Gastrocnemius medialis (tissue), 4 donors: ENCODE results near the gene ZNF641. TPM values are rescaled to one million over a fixed set of nuclear protein-coding genes. Genes with fewer than 3 reads are reported as not detected.

Experiments used
- ATAC-seq, 2 donors: fragments of 150-250 bp; one replicate each; pipeline ENCODE4 v1.9.1; 2016
- DNase-seq, 2 donors: peaks; one replicate each; pipeline ENCODE4 v3.0.0-alpha.2; 2019
- H3K27ac ChIP-seq, 4 donors: fragments of 200-600 bp; sonication (generic); 1 replicate in 1 of 4; 2 replicates in 3 of 4; pipeline ENCODE4 v1.5.1; 2016 to 2018; ENCODE audit warnings: mild to moderate bottlenecking in 2 of 4, moderate library complexity in 1 of 4
- H3K27me3 ChIP-seq, 3 donors: fragments of 200-600 bp; sonication (generic) in 2 of 3; 1 replicate in 1 of 3; 2 replicates in 2 of 3; pipeline versions ENCODE4 v1.5.1 to v1.6.0; 2016 to 2019; ENCODE audit warnings: mild to moderate bottlenecking in 1 of 3, moderate library complexity in 1 of 3
- H3K36me3 ChIP-seq, 2 donors: fragments of 200-600 bp; sonication (generic) in 1 of 2; one replicate each; pipeline ENCODE4 v1.5.1; 2017 to 2018
- H3K4me1 ChIP-seq, 2 donors: fragments of 200-600 bp; sonication (generic) in 1 of 2; one replicate each; pipeline ENCODE4 v1.5.1; 2016 to 2017; ENCODE audit warnings: mild to moderate bottlenecking in 2 of 2
- H3K4me3 ChIP-seq, 4 donors: fragments of 200-600 bp; sonication (generic) in 3 of 4; 1 replicate in 1 of 4; 2 replicates in 3 of 4; pipeline ENCODE4 v1.5.1; 2016 to 2019; ENCODE audit warnings: mild to moderate bottlenecking in 2 of 4
- H3K9me3 ChIP-seq, 3 donors: fragments of 200-600 bp; sonication (generic) in 2 of 3; 1 replicate in 1 of 3; 2 replicates in 2 of 3; pipeline ENCODE4 v1.5.1; 2016 to 2019
- CTCF ChIP-seq, 5 experiments: fragments of 450-650 bp in 3 of 5; fragments of 200-600 bp in 2 of 5; sonication (generic) in 2 of 5; IDR thresholded peaks in 4 of 5; conservative IDR thresholded peaks in 1 of 5; 1 replicate in 4 of 5; 2 replicates in 1 of 5; pipeline ENCODE4 v1.5.1; 2016 to 2019; ENCODE audit warnings: antibody characterized with exemption in 5 of 5, mild to moderate bottlenecking in 3 of 5, moderate library complexity in 3 of 5
- POLR2A ChIP-seq, 2 donors: fragments of 450-650 bp; IDR thresholded peaks; one replicate each; pipeline ENCODE4 v1.6.1; 2017; ENCODE audit warnings: antibody characterized with exemption in 2 of 2, mild to moderate bottlenecking in 2 of 2, moderate library complexity in 2 of 2
- in situ Hi-C, 4 donors: fragments of 200-750 bp; cut with MboI; loops; one replicate each; pipeline versions ENCODE4 v1.15.0 to v1.8.0; 2017; ENCODE audit warnings: low sequenced_read_pairs in 4 of 4
- intact Hi-C: fragments of 100-400 bp; cut with DNase I; formaldehyde crosslinking; loops from one replicate; pipeline ENCODE4 v1.15.1; 2023; ENCODE audit warnings: low total_unique reads
- total RNA-seq, 4 donors: library from RNA; depleted of rRNA; stranded (reverse); fragments of >200 nt; gene quantifications; one replicate each; pipeline versions ENCODE4 v1.1.0 to v1.2.3, GENCODE V29; 2016

The ZNF641 gene
- total RNA-seq, 4 donors from 2014 or later, result 31.8 to 43.1 (median 34.2) TPM

- no peak overlapping the region for H3K4me3 ChIP-seq
- no peak for ATAC-seq
- in situ Hi-C loops, result no loop called here
- H3K36me3 ChIP-seq, result no peaks in the 10 kb centered on the region
- intact Hi-C loops, result no loop called here
- no peaks in the 10 kb centered on the region for H3K27me3 ChIP-seq
- no peak for DNase-seq
- no peaks in the 10 kb centered on the region for H3K4me1 ChIP-seq
- H3K9me3 ChIP-seq, result no peaks in the 10 kb centered on the region
- no peak for TF ChIP-seq CTCF (IDR thresholded peaks at IDR 0.05 in 4 of 5, conservative IDR thresholded peaks at IDR 0.05 in 1 of 5)
- no peak for TF ChIP-seq POLR2A (IDR thresholded peaks at IDR 0.05)
- H3K27ac ChIP-seq, result no peak overlapping the region
These were observed 45.5 kb downstream of the ZNF641 start for GRCh38 chr12:48305190-48305589.

DNA sequence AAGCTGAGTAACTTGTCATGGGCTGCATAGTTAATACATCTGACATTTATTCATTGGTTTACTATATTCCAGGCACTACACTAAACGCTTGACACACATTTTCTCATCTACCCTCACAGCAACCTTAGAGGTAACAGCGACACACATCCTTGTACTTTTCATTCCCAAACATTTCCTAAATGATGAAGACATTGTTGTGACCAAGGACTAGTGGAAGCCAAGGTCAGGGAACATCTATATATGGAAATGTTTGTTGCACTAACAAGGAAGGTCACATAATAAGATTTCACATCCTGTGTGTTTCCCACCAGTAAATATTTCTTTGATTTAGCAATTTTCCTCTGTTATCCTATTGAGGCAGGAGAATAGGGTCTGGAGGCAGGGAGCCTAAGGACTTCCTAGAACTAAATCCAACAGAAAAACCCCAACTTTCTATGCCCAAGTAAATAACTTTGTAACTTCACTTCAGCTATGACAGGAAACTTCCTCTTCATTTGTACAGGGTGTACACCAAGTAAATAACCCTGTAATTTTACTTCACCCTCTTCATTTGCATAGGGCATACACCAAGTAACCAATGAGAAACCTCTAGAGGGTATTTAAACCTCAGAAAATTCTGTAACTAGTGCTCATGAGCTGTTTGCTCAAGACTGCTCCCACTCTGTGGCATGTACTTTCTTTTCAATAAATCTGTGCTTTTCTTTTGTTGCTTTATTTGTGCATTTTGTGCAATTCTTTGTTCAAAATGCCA, 48.4 kb downstream of the ZNF641 start:
- in situ Hi-C loops, result no loop called here
- Histone ChIP-seq H3K27ac (no peak overlapping the region), H3K36me3 (no peaks in the 10 kb centered on the region), H3K4me3 (no peak overlapping the region), H3K27me3 (no peaks in the 10 kb centered on the region), H3K9me3 (no peaks in the 10 kb centered on the region), H3K4me1 (no peaks in the 10 kb centered on the region)
- DNase-seq (no peak), ATAC-seq (no peak)
- intact Hi-C loops, result no loop called here
- TF ChIP-seq POLR2A (IDR thresholded peaks at IDR 0.05) (no peak), CTCF (IDR thresholded peaks at IDR 0.05 in 4 of 5, conservative IDR thresholded peaks at IDR 0.05 in 1 of 5) (no peak)

DNA sequence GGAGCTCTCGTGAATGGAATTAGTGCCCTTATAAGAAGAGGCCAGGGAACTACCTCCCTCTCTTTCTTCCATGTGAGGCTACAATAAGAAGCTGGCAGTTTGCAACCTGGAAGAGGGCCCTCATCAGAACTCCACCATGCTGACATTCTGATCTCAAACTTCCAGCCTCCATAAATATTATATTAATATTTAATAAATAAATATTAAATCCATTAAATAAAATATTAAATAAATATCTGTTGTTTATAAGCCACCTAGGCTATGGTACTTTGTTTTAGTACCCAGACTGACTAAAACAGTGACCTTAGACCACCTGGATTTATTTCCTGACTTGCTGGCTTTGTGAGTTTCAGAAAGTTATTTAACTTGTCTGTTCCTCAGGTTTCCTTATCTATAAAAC, 49.9 kb downstream of the ZNF641 start:
- in situ Hi-C loops, result no loop called here
- TF ChIP-seq POLR2A (IDR thresholded peaks at IDR 0.05) (no peak), CTCF (IDR thresholded peaks at IDR 0.05 in 4 of 5, conservative IDR thresholded peaks at IDR 0.05 in 1 of 5) (no peak)
- H3K27me3 ChIP-seq, result no peaks in the 10 kb centered on the region
- intact Hi-C loops, result no loop called here
- H3K4me1 ChIP-seq, result peaks cover 0 to 4% of the 10 kb centered on the region in 2 donors
- H3K4me3 ChIP-seq, result no peak overlapping the region
- H3K36me3 ChIP-seq, result no peaks in the 10 kb centered on the region
- H3K27ac ChIP-seq, result no peak overlapping the region
- DNase-seq (no peak), ATAC-seq (no peak)
- no peaks in the 10 kb centered on the region for H3K9me3 ChIP-seq

GRCh38 chr12:48296586-48297282, 54.0 kb downstream of the ZNF641 start:
- Histone ChIP-seq H3K27ac (peak overlapping the region in 1 of 4 donors; percentile 33), H3K27me3 (no peaks in the 10 kb centered on the region), H3K4me1 (peaks cover 0 to 4% of the 10 kb centered on the region in 2 donors), H3K36me3 (no peaks in the 10 kb centered on the region), H3K9me3 (no peaks in the 10 kb centered on the region), H3K4me3 (peak overlapping the region; percentile 54 to 68 (median 58))
- DNase-seq, result peak; percentile 36 to 63
- peak; percentile 95 to 96 for ATAC-seq
- intact Hi-C loops (no loop called here), in situ Hi-C loops (loop anchor here in 1 of 4 donors (5.0 kb wide), 1 partner anchor 91 kb away; no protein-coding TSS in a partner anchor)
- TF ChIP-seq CTCF (IDR thresholded peaks at IDR 0.05 in 4 of 5, conservative IDR thresholded peaks at IDR 0.05 in 1 of 5) (no peak), POLR2A (IDR thresholded peaks at IDR 0.05) (peak in 1 of 2 donors; percentile 7)
